Mesendoderm (in vitro differentiated cells): ENCODE data around the gene OR7G2. TPM values are rescaled to one million over a fixed set of nuclear protein-coding genes. Genes with fewer than 3 reads are reported as not detected.

Experiments
- DNase-seq: peaks from one replicate; pipeline ENCODE4 v3.0.0; 2013
- H2AK5ac ChIP-seq: 2 replicates; pipeline ENCODE4 v1.6.1; 2013; ENCODE audit warnings: low read length, inconsistent platforms
- H2BK120ac ChIP-seq: 2 replicates; pipeline ENCODE4 v1.6.1; 2013; ENCODE audit warnings: low read depth, mild to moderate bottlenecking, low read length, moderate library complexity, mixed read lengths
- H2BK15ac ChIP-seq: replicated peaks from 2 replicates; pipeline ENCODE4 v1.6.1; 2013; ENCODE audit warnings: low read depth, mild to moderate bottlenecking, moderate library complexity
- H2BK5ac ChIP-seq: 2 replicates; pipeline ENCODE4 v1.6.1; 2013; ENCODE audit warnings: low read length, inconsistent platforms
- H3K18ac ChIP-seq: 2 replicates; pipeline ENCODE4 v1.6.1; 2013; ENCODE audit warnings: mild to moderate bottlenecking, low read length, mixed read lengths
- H3K23ac ChIP-seq: one replicate; pipeline ENCODE4 v1.6.1; 2013; ENCODE audit warnings: low read length
- H3K27ac ChIP-seq: 2 replicates; pipeline ENCODE4 v1.5.1; 2013; ENCODE audit warnings: low read depth, mild to moderate bottlenecking, inconsistent platforms, low read length, moderate library complexity
- H3K27me3 ChIP-seq: 2 replicates; pipeline ENCODE4 v1.6.1; 2013; ENCODE audit warnings: low read length, control low read depth, mild to moderate bottlenecking, inconsistent platforms; ENCODE audit not compliant: insufficient read depth, poor library complexity
- H3K36me3 ChIP-seq: 2 replicates; pipeline ENCODE4 v1.6.1; 2013; ENCODE audit warnings: low read length, inconsistent platforms; ENCODE audit not compliant: control insufficient read depth, insufficient read depth
- H3K4ac ChIP-seq: one replicate; pipeline ENCODE4 v1.6.1; 2013; ENCODE audit warnings: low read depth, mild to moderate bottlenecking, low read length, moderate library complexity
- H3K4me1 ChIP-seq: 2 replicates; pipeline ENCODE4 v1.6.1; 2013; ENCODE audit warnings: low read depth, low read length, inconsistent platforms; ENCODE audit not compliant: control insufficient read depth
- H3K4me2 ChIP-seq: 2 replicates; pipeline ENCODE4 v1.6.1; 2013; ENCODE audit warnings: low read length
- H3K4me3 ChIP-seq: 2 replicates; pipeline ENCODE4 v1.5.1; 2013; ENCODE audit warnings: mild to moderate bottlenecking, low read length
- H3K56ac ChIP-seq: one replicate; pipeline ENCODE4 v1.6.1; 2013; ENCODE audit warnings: low read length
- H3K79me1 ChIP-seq: 2 replicates; pipeline ENCODE4 v1.6.1; 2013; ENCODE audit warnings: low read length, inconsistent platforms
- H3K79me2 ChIP-seq: 2 replicates; pipeline ENCODE4 v1.6.1; 2013; ENCODE audit warnings: mild to moderate bottlenecking, low read length; ENCODE audit not compliant: control insufficient read depth, insufficient read depth
- H3K9ac ChIP-seq: 2 replicates; pipeline ENCODE4 v1.6.1; 2013; ENCODE audit warnings: low read length, inconsistent platforms
- H4K5ac ChIP-seq: one replicate; pipeline ENCODE4 v1.6.1; 2013; ENCODE audit warnings: low read length
- H4K8ac ChIP-seq: one replicate; pipeline ENCODE4 v1.6.1; 2013; ENCODE audit warnings: low read depth, mild to moderate bottlenecking, control low read depth, low read length, moderate library complexity
- WGBS: extraction: QIAGEN DNeasy Blood & Tissue Kit; methylation state at CpG from one replicate; pipeline ENCODE4 v1.1.7; 2013; ENCODE audit warnings: low lambda C conversion rate, missing lambda C conversion rate; ENCODE audit not compliant: insufficient coverage; ENCODE audit errors: extremely low coverage; 5-methylcytosine and 5-hydroxymethylcytosine counted together
- polyA plus RNA-seq, 2 experiments: library from polyadenylated mRNA; stranded (reverse); fragments of 200-250 nt; gene quantifications; one replicate each; pipeline ENCODE4 v1.2.3, GENCODE V29; 2013

The OR7G2 gene
- not detected for polyA plus RNA-seq (2013, experiment 1 of 2)
- polyA plus RNA-seq (2013, experiment 2 of 2) = not detected

GRCh38 chr19:9107375-9107774, at the start of gene OR7G2:
TSS of gene OR7G2 (minus strand) at chr19:9107475. CDS start at chr19:9103243, 4,232 bp downstream.
- DNase-seq = no peak
- no peak within 1 kb of the TSS for H2BK120ac ChIP-seq
- H4K5ac ChIP-seq = no peak within 1 kb of the TSS
- no peak within 1 kb of the TSS for H3K4me3 ChIP-seq
- no peak within 1 kb of the TSS for H3K27ac ChIP-seq
- no peaks in the 10 kb centered on the region for H3K79me2 ChIP-seq
- H3K79me1 ChIP-seq = no peaks in the 10 kb centered on the region
- no peaks in the 10 kb centered on the region for H3K36me3 ChIP-seq
- H2AK5ac ChIP-seq = no peak within 1 kb of the TSS
- H3K18ac ChIP-seq = no peak within 1 kb of the TSS
- H3K4me1 ChIP-seq = no peaks in the 10 kb centered on the region
- no peak within 1 kb of the TSS for H3K4ac ChIP-seq
- H3K4me2 ChIP-seq = no peak within 1 kb of the TSS
- H3K27me3 ChIP-seq = no peaks in the 10 kb centered on the region
- H2BK5ac ChIP-seq = no peak within 1 kb of the TSS
- H4K8ac ChIP-seq = no peak within 1 kb of the TSS
- no peak within 1 kb of the TSS for H3K9ac ChIP-seq
- no CpG with 5 or more reads among the region's 8 CpGs for WGBS
- no peak within 1 kb of the TSS for H2BK15ac ChIP-seq
- H3K56ac ChIP-seq = no peak within 1 kb of the TSS
- no peak within 1 kb of the TSS for H3K23ac ChIP-seq

GRCh38 chr19:9156304-9156703, 49.0 kb upstream of the OR7G2 start:
- Histone ChIP-seq H2BK15ac (no peak overlapping the region), H3K79me2 (peaks cover 49% of the 10 kb centered on the region), H4K8ac (no peak overlapping the region), H3K18ac (no peak overlapping the region), H3K56ac (no peak overlapping the region), H3K27me3 (no peaks in the 10 kb centered on the region), H3K4me2 (no peak overlapping the region), H3K36me3 (peaks cover 21% of the 10 kb centered on the region), H4K5ac (no peak overlapping the region), H3K4ac (no peak overlapping the region), H3K4me3 (no peak overlapping the region), H3K4me1 (no peaks in the 10 kb centered on the region), H2BK5ac (no peak overlapping the region), H3K9ac (no peak overlapping the region), H3K27ac (no peak overlapping the region), H3K23ac (no peak overlapping the region), H2BK120ac (no peak overlapping the region), H3K79me1 (peaks cover 25% of the 10 kb centered on the region), H2AK5ac (no peak overlapping the region)
- no peak for DNase-seq
- WGBS = no CpG with 5 or more reads among the region's 1 CpG

GRCh38 chr19:9155591-9155990, 48.3 kb upstream of the OR7G2 start:
- no peak overlapping the region for H2BK15ac ChIP-seq
- no peak overlapping the region for H3K4me3 ChIP-seq
- no peak for DNase-seq
- H3K27me3 ChIP-seq = no peaks in the 10 kb centered on the region
- H3K79me2 ChIP-seq = peaks cover 55% of the 10 kb centered on the region
- no peak overlapping the region for H3K18ac ChIP-seq
- H3K23ac ChIP-seq = no peak overlapping the region
- H3K4ac ChIP-seq = no peak overlapping the region
- peaks cover 16% of the 10 kb centered on the region for H3K36me3 ChIP-seq
- no peak overlapping the region for H4K8ac ChIP-seq
- no peak overlapping the region for H2AK5ac ChIP-seq
- H3K4me2 ChIP-seq = no peak overlapping the region
- no peak overlapping the region for H2BK120ac ChIP-seq
- H4K5ac ChIP-seq = no peak overlapping the region
- no peak overlapping the region for H3K9ac ChIP-seq
- H2BK5ac ChIP-seq = no peak overlapping the region
- no peak overlapping the region for H3K27ac ChIP-seq
- WGBS = no CpG with 5 or more reads among the region's 4 CpGs
- H3K56ac ChIP-seq = no peak overlapping the region
- H3K79me1 ChIP-seq = peaks cover 29% of the 10 kb centered on the region
- no peaks in the 10 kb centered on the region for H3K4me1 ChIP-seq

- no peaks in the 10 kb centered on the region for H3K4me1 ChIP-seq
- H2BK15ac ChIP-seq = no peak overlapping the region
- no peak overlapping the region for H2BK5ac ChIP-seq
- no peak overlapping the region for H4K5ac ChIP-seq
- no peak overlapping the region for H4K8ac ChIP-seq
- H3K56ac ChIP-seq = no peak overlapping the region
- peaks cover 5% of the 10 kb centered on the region for H3K36me3 ChIP-seq
- no peak overlapping the region for H3K4me2 ChIP-seq
- no CpG with 5 or more reads among the region's 5 CpGs for WGBS
- no peak overlapping the region for H3K27ac ChIP-seq
- no peak overlapping the region for H3K18ac ChIP-seq
- no peak overlapping the region for H3K4ac ChIP-seq
- peaks cover 86% of the 10 kb centered on the region for H3K79me2 ChIP-seq
- no peak overlapping the region for H3K4me3 ChIP-seq
- DNase-seq = no peak
- peaks cover 25% of the 10 kb centered on the region for H3K79me1 ChIP-seq
- H2AK5ac ChIP-seq = no peak overlapping the region
- H3K23ac ChIP-seq = no peak overlapping the region
- no peak overlapping the region for H3K9ac ChIP-seq
- H3K27me3 ChIP-seq = no peaks in the 10 kb centered on the region
- H2BK120ac ChIP-seq = no peak overlapping the region
Measured at GRCh38 chr19:9151367-9151766, 44.1 kb upstream of the OR7G2 start.

- H3K23ac ChIP-seq = no peak overlapping the region
- H2BK120ac ChIP-seq = no peak overlapping the region
- H3K4ac ChIP-seq = no peak overlapping the region
- H2BK15ac ChIP-seq = no peak overlapping the region
- no CpG with 5 or more reads among the region's 5 CpGs for WGBS
- H3K4me1 ChIP-seq = no peaks in the 10 kb centered on the region
- no peaks in the 10 kb centered on the region for H3K27me3 ChIP-seq
- H3K9ac ChIP-seq = no peak overlapping the region
- H3K56ac ChIP-seq = no peak overlapping the region
- no peak overlapping the region for H3K27ac ChIP-seq
- H4K5ac ChIP-seq = no peak overlapping the region
- H2AK5ac ChIP-seq = no peak overlapping the region
- H3K4me2 ChIP-seq = no peak overlapping the region
- no peak for DNase-seq
- no peak overlapping the region for H2BK5ac ChIP-seq
- H4K8ac ChIP-seq = no peak overlapping the region
- H3K79me1 ChIP-seq = peaks cover 20% of the 10 kb centered on the region
- H3K4me3 ChIP-seq = no peak overlapping the region
- H3K36me3 ChIP-seq = peaks cover 5% of the 10 kb centered on the region
- no peak overlapping the region for H3K18ac ChIP-seq
- H3K79me2 ChIP-seq = peaks cover 84% of the 10 kb centered on the region
Measured at GRCh38 chr19:9150650-9151049, 43.4 kb upstream of the OR7G2 start.

GRCh38 chr19:9149997-9150396, 42.7 kb upstream of the OR7G2 start:
- no peaks in the 10 kb centered on the region for H3K27me3 ChIP-seq
- no peak overlapping the region for H3K18ac ChIP-seq
- no CpG with 5 or more reads among the region's 4 CpGs for WGBS

More at GRCh38 chr19:9149997-9150396, 42.7 kb upstream of the OR7G2 start:
- Histone ChIP-seq H3K4ac (no peak overlapping the region), H2BK120ac (no peak overlapping the region), H3K79me2 (peaks cover 84% of the 10 kb centered on the region), H3K9ac (no peak overlapping the region), H3K4me2 (no peak overlapping the region), H2BK5ac (no peak overlapping the region), H2AK5ac (no peak overlapping the region), H3K79me1 (peaks cover 20% of the 10 kb centered on the region), H4K5ac (no peak overlapping the region), H3K27ac (no peak overlapping the region), H3K36me3 (peaks cover 5% of the 10 kb centered on the region), H4K8ac (no peak overlapping the region), H2BK15ac (no peak overlapping the region), H3K4me3 (no peak overlapping the region), H3K56ac (no peak overlapping the region), H3K4me1 (no peaks in the 10 kb centered on the region), H3K23ac (no peak overlapping the region)
- DNase-seq = no peak
